Endothelial cell of umbilical vein (primary cell): Measurements from ENCODE around the gene MT1H. TPM values are rescaled to one million over a fixed set of nuclear protein-coding genes. Genes with fewer than 3 reads are reported as not detected.

Experiments used
- BruUV-seq: library from RNA; stranded (reverse); fragments of 400-500 nt; replicated peaks from 2 replicates; lab custom pipeline; 2021; lab: Mats Ljungman, UMichigan
- CTCF ChIA-PET: fragments of 300-600, 350-600 bp; sonication (Branson Sonifier 250); formaldehyde crosslinking; loops from one replicate; lab custom pipeline; 2021; ENCODE audit warnings: antibody characterized with exemption, inconsistent platforms; lab: Charles Lee
- POLR2A ChIA-PET: fragments of 300-600, 350-600 bp; sonication (Branson Sonifier 250); formaldehyde crosslinking; loops from one replicate; lab custom pipeline; 2021; ENCODE audit warnings: antibody characterized with exemption, inconsistent platforms; lab: Charles Lee
- DNase-seq: peaks from one replicate; pipeline ENCODE4 v3.0.0-alpha.2; 2011; ENCODE audit warnings: low read depth, low spot score
- FAIRE-seq: peaks from 2 replicates; lab custom pipeline; 2011; peaks lifted over from hg19 to GRCh38; lab: Jason Lieb, UNC
- H2AFZ ChIP-seq: 2 replicates; pipeline ENCODE4 v1.6.0; 2012; ENCODE audit warnings: low read depth, low read length, control low read depth, inconsistent platforms
- H3K27ac ChIP-seq: 2 replicates; pipeline ENCODE4 v1.5.1; 2011; ENCODE audit warnings: low read depth, mild to moderate bottlenecking, control low read depth, low read length, moderate library complexity; ENCODE audit not compliant: insufficient read depth
- H3K27me3 ChIP-seq, 2 experiments: 2 replicates each; pipeline versions ENCODE4 v1.6.0 to v1.6.1; 2011; ENCODE audit warnings: low read length in 2 of 2, mixed read lengths in 1 of 2; ENCODE audit not compliant: control insufficient read depth in 2 of 2, insufficient read depth in 2 of 2
- H3K36me3 ChIP-seq, 2 experiments: 2 replicates in 1 of 2; 3 replicates in 1 of 2; pipeline ENCODE4 v1.5.1; 2011; ENCODE audit warnings: low read length in 2 of 2, mild to moderate bottlenecking in 1 of 2, moderate library complexity in 1 of 2; ENCODE audit not compliant: control insufficient read depth in 2 of 2, insufficient read depth in 2 of 2; ENCODE audit errors: extremely low read depth in 1 of 2
- H3K4me1 ChIP-seq: 3 replicates; pipeline ENCODE4 v1.5.1; 2011; ENCODE audit warnings: mild to moderate bottlenecking, low read length; ENCODE audit not compliant: control insufficient read depth, insufficient read depth; ENCODE audit errors: extremely low read depth
- H3K4me2 ChIP-seq: 2 replicates; pipeline ENCODE4 v1.6.1; 2011; ENCODE audit warnings: low read length, control low read depth, mixed read lengths; ENCODE audit not compliant: insufficient read depth
- H3K4me3 ChIP-seq, 3 experiments: fragments of 200-600 bp in 1 of 3; sonication (generic), shearing (Covaris generic) in 1 of 3; replicated peaks in 1 of 3; 2 replicates each; pipeline ENCODE4 v1.5.1; 2011 to 2016; ENCODE audit warnings: control low read depth in 3 of 3, low read length in 3 of 3, mild to moderate bottlenecking in 2 of 3, inconsistent platforms in 1 of 3, low read depth in 1 of 3, moderate library complexity in 1 of 3; ENCODE audit not compliant: insufficient read depth in 1 of 3
- H3K79me2 ChIP-seq: 2 replicates; pipeline ENCODE4 v1.6.0; 2012; ENCODE audit warnings: low read length, inconsistent platforms; ENCODE audit not compliant: control insufficient read depth, insufficient read depth
- H3K9ac ChIP-seq: replicated peaks from 2 replicates; pipeline ENCODE3; 2011; ENCODE audit warnings: low read length, control low read depth; ENCODE audit not compliant: insufficient read depth; ENCODE audit errors: extremely low read depth
- H3K9me1 ChIP-seq: replicated peaks from 3 replicates; pipeline ENCODE4 v1.6.0; 2011; ENCODE audit warnings: mild to moderate bottlenecking, low read length; ENCODE audit not compliant: control insufficient read depth, insufficient read depth; ENCODE audit errors: extremely low read depth
- H3K9me3 ChIP-seq: replicated peaks from 2 replicates; pipeline ENCODE4 v1.5.1; 2012; ENCODE audit warnings: low read length, inconsistent platforms; ENCODE audit not compliant: control insufficient read depth, insufficient read depth
- H4K20me1 ChIP-seq: replicated peaks from 2 replicates; pipeline ENCODE3; 2011; ENCODE audit warnings: mild to moderate bottlenecking, low read length; ENCODE audit not compliant: control insufficient read depth, insufficient read depth; ENCODE audit errors: extremely low read depth
- FOS ChIP-seq: IDR thresholded peaks from 2 replicates; pipeline ENCODE4 v1.6.1; 2011; ENCODE audit warnings: mild to moderate bottlenecking, low read length, moderate library complexity, borderline replicate concordance; ENCODE audit not compliant: insufficient read depth
- JUN ChIP-seq: IDR thresholded peaks from 2 replicates; pipeline ENCODE4 v1.6.1; 2011; ENCODE audit warnings: borderline replicate concordance, low read depth; ENCODE audit not compliant: insufficient read length, insufficient read depth
- dilution Hi-C: fragments of 300-500 bp; cut with MboI; formaldehyde crosslinking; loops from one replicate; pipeline ENCODE4 v1.15.0; 2019; ENCODE audit warnings: low sequenced_read_pairs; ENCODE audit not compliant: extremely low pct_ligation_motif_present
- intact Hi-C: fragments of 100-400 bp; cut with micrococcal nuclease; formaldehyde crosslinking; loops from one replicate; pipeline ENCODE4 v1.10.0; 2022
- polyA plus RNA-seq, 4 experiments: library from polyadenylated mRNA; depleted of rRNA in 3 of 4; stranded (reverse) in 3 of 4; unstranded in 1 of 4; fragments of >200 nt; gene quantifications; 2 replicates each; pipeline versions ENCODE4 v1.2.1 to v1.2.3, GENCODE V29; 2011 to 2012; ENCODE audit warnings: missing spikeins in 1 of 4
- total RNA-seq: library from RNA; stranded (reverse); gene quantifications from 2 replicates; pipeline ENCODE4 v1.2.3, GENCODE V29; 2021
- TF ChIP-seq, protein P1 (sequence below), 2 donors: IDR thresholded peaks; 1 replicate in 1 of 2; 2 replicates in 1 of 2; pipeline ENCODE4 v1.5.1; 2011; ENCODE audit warnings: low read length in 2 of 2, mild to moderate bottlenecking in 2 of 2, moderate library complexity in 2 of 2, control low read depth in 1 of 2, inconsistent platforms in 1 of 2, low read depth in 1 of 2; ENCODE audit not compliant: insufficient read depth in 1 of 2; ENCODE audit errors: extremely low read depth in 1 of 2

MT1H gene
- total and polyA plus RNA-seq, 2 donors (not counting 3 experiments of a cell fraction or from before 2014, with no cell fraction given), result not detected

DNA sequence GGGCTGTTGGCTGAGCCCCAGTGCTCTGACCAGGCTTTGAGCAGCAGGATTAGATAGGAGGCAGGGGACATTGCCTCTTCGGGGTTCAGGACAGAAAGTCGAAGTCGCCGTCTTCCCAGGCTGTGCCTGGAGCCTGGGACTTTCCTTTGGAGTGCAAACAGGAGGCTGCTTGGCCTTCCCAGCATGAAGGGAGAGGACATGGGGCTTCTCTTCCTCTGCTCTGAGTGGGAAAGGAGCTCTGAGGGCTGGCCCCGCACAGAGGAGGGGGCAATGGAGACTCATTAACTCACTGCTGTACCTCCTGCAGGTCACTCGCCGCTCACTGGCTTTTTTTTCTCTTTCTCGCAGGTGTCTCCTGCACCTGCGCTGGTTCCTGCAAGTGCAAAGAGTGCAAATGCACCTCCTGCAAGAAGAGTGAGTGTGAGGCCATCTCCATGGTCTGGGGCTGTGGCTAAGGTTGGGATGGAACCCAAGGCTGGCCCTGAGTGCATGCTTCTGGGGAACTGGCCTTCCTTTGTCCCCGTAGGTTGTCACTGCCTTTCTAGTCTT lies 11.2 kb upstream of the MT1H start:
- intact Hi-C loops (loop anchor here (2.0 kb wide), 1 partner anchor 24 kb away; no protein-coding TSS in a partner anchor), dilution Hi-C loops (no loop called here)
- Histone ChIP-seq H2AFZ (peak overlapping the region; percentile 90), H3K4me2 (peak overlapping the region; percentile 81), H3K4me3 (peak overlapping the region in 2 of 3 experiments; percentile 36 to 65), H3K79me2 (no peaks in the 10 kb centered on the region), H3K27ac (no peak overlapping the region), H3K9me1 (no peaks in the 10 kb centered on the region), H4K20me1 (no peaks in the 10 kb centered on the region), H3K9ac (no peak overlapping the region), H3K9me3 (no peaks in the 10 kb centered on the region), H3K36me3 (no peaks in the 10 kb centered on the region), H3K4me1 (peaks cover 13% of the 10 kb centered on the region), H3K27me3 (peaks cover 40 to 44% of the 10 kb centered on the region in 2 experiments)
- DNase-seq, result no peak
- no peak for TF ChIP-seq FOS
- TF ChIP-seq, protein P1, sequence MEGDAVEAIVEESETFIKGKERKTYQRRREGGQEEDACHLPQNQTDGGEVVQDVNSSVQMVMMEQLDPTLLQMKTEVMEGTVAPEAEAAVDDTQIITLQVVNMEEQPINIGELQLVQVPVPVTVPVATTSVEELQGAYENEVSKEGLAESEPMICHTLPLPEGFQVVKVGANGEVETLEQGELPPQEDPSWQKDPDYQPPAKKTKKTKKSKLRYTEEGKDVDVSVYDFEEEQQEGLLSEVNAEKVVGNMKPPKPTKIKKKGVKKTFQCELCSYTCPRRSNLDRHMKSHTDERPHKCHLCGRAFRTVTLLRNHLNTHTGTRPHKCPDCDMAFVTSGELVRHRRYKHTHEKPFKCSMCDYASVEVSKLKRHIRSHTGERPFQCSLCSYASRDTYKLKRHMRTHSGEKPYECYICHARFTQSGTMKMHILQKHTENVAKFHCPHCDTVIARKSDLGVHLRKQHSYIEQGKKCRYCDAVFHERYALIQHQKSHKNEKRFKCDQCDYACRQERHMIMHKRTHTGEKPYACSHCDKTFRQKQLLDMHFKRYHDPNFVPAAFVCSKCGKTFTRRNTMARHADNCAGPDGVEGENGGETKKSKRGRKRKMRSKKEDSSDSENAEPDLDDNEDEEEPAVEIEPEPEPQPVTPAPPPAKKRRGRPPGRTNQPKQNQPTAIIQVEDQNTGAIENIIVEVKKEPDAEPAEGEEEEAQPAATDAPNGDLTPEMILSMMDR (IDR thresholded peaks at IDR 0.05; ENCODE audit: extremely low read depth in 1 of 2, insufficient read depth in 1 of 2, low read depth in 1 of 2, low read length in 2 of 2), result no peak
- no peak for TF ChIP-seq JUN
- CTCF ChIA-PET, result no interaction called here
- BruUV-seq, result no TSS peak
- FAIRE-seq, result no peak
- POLR2A ChIA-PET, result no interaction called here
